HG03558 (cell line): ENCODE data around the gene UNC5A.

ENCODE experiments used
- ATAC-seq: cut with Tn5 transposase; IDR thresholded peaks from one replicate; pipeline ENCODE4 v1.9.1; 2021; ENCODE audit warnings: moderate number of reproducible peaks; ENCODE audit not compliant: unreplicated experiment; ENCODE audit errors: extremely low read depth

Gene UNC5A

DNA sequence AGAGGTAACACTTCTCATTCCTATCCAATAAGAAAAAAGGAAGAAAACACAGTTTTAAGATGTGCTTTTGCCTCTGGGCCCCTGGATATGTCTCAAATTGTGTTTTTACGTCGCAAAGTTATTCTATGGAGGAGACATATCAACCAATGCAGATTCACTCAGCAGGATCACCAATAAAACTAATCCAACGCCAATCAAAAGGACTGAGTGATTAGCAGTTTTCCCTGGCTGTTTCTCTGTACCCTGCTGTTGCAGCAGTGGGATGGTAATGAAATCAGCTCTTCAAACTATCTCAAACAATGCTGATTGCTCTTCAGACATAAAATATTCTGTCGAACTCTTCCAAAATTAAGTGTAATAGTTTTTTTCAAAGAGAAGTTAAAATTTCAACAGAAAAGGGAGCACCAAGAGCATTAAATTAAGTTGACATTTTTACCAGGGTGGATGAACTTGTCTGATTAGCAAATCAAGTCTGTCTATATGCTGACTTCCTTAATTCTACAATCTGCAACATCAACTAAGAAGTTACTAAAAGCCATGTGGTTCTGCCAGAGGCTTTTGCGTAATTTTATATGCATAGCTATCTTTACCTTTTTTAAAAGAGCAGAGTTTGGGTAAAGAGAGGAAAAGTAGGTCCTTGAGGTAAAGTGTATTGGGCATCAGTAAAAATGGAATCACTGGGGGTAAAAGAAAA is 98.5 kb downstream of the UNC5A start:
- no peak for ATAC-seq

GRCh38 chr5:176912115-176912514 is 101.8 kb downstream of the UNC5A start:
- ATAC-seq, result no peak

DNA sequence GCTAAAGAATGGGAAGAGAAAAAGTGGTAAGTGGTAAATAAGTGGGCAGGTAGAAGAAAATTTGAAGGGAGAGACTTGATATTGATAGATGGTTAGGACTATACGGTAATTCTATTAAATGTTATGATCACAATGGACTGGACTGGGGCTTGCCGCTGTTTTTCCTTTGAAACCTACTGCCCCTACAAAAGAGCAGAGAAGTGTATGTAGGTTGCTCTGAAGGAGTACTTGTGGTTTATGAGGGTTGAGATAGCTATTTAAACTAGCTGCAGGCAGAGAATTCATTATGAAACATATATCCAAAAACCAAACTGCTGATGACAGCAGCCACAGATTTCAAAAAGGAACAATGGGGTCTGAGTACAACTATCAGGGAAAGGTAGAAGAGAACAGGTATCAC is 105.5 kb downstream of the UNC5A start:
- ATAC-seq, result no peak

DNA sequence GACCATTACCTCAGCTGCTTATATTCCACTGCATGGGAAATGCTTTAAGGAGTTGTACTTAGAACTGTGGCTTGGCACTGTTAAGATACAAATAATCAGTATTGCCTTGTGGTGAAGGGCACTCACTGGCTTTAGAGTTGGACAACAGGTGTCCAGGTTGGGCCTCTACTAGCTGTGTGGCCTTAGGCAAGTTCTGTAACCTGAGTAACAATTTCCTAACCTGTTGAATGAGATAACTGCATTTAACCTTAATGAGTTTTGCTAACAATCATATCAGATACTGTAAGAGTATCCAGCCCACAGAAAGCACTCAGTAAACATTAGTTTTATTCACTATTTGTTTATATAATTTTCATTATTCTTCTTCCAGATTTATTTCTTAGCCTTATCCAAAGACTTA is 106.0 kb downstream of the UNC5A start:
- no peak for ATAC-seq

- no peak for ATAC-seq
Observed at GRCh38 chr5:176918613-176919012, 108.3 kb downstream of the UNC5A start.

GRCh38 chr5:176921714-176922113 is 111.4 kb downstream of the UNC5A start:
- ATAC-seq, result no peak

GRCh38 chr5:176922817-176923216 is 112.5 kb downstream of the UNC5A start:
- ATAC-seq, result no peak

DNA sequence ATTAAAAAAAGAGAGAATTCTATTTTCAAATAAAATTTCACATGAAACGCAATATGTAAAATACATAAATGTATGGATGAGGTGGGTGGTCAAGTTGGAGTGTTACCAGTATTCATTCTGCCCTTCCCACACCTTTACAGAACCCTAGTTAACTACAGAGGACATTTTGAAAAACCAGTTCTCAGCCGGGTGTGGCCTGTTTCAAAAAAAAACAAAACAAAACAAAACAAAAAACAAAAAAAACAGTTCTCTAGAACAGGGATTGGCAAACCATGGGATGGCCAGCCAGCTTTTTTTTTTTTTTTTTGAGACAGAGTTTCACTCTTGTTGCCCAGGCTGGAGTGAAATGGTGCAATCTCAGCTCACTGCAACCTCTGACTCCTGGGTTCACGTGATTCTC is 117.2 kb downstream of the UNC5A start:
- ATAC-seq, result no peak

- no peak for ATAC-seq
Observed at GRCh38 chr5:176929654-176930053, 119.3 kb downstream of the UNC5A start.
